Heart left ventricle (tissue), 13 donors: Measurements from ENCODE around the gene NRP1.

Experiments used
- CTCF ChIP-seq, 12 donors: fragments of 200-600 bp; sonication (generic) in 4 of 12; IDR thresholded peaks; one replicate each; pipeline versions ENCODE4 v1.5.0 to v1.8.0; 2018 to 2022; ENCODE audit warnings: antibody characterized with exemption in 12 of 12, mild to moderate bottlenecking in 5 of 12
- POLR2A ChIP-seq, 2 donors: fragments of 450-650 bp; IDR thresholded peaks; one replicate each; pipeline ENCODE4 v1.6.1; 2017; ENCODE audit warnings: antibody characterized with exemption in 2 of 2, mild to moderate bottlenecking in 2 of 2, moderate library complexity in 2 of 2
- donor health status: ischemic (EF 13 %, LVEDD 7.1; RV severe dilation, severe dysfunction).
- donor health status: DM: no; HTN: yes; CAD: no.
- donor health status: DM: no; HTN: no; CAD: no.
- donor health status: ischemic (EF 25% LVEDD 6.9; RV normal size, moderate dysfunction).
- donor health status: ischemic (EF 25% LVEDD 5.7; RV mildly dilated, moderate dysfunction).
- donor health status: ischemic (EF 35%, LVEDD 5.7; RV mildly dilated, moderate dysfunction).
- donor health status: nonischemic (EF 11% LVEDD 7.7; RV severe dilation, severe dysfunction).
- donor health status: DM: yes; HTN: yes; CAD: no.
- donor health status: PGD.
- donor health status: ischemic (EF 29% LVEDD 5.4; RV normal size, mild dysfunction).
- donor health status: nonischemic (EF 23%, LVEDD 6.1; RV moderate dilation, normal function).

GRCh38 chr10:33142295-33142694, 192.2 kb downstream of the NRP1 start:
- no peak for TF ChIP-seq CTCF (IDR thresholded peaks at IDR 0.05)
- TF ChIP-seq POLR2A (IDR thresholded peaks at IDR 0.05) = no peak
